ENCODE measurements around the gene ERICH6B. TPM values are rescaled to one million over a fixed set of nuclear protein-coding genes. Genes with fewer than 3 reads are reported as not detected.

ERICH6B gene
- total and polyA plus RNA-seq, 2 of the 8 experiments (the other 6 are each of a cell fraction or from before 2014, with no cell fraction given) = not detected

GRCh38 chr13:45592758-45593157, 22.8 kb downstream of the ERICH6B start:
- H3K56ac ChIP-seq (replicated peaks; ENCODE audit: insufficient read length, low read depth, low read length) = no peak overlapping the region
- no peaks in the 10 kb centered on the region for H3K79me2 ChIP-seq (ENCODE audit: control insufficient read depth in 1 of 2, insufficient read depth in 2 of 2, low read length in 2 of 2)
- no peak overlapping the region for H3K27ac ChIP-seq (ENCODE audit: low read depth, low read length)
- DNase-seq (ENCODE audit: low read depth in 1 of 2, low spot score in 2 of 2) (no peak), FAIRE-seq (no peak)
- H3K9ac ChIP-seq (replicated peaks in 1 of 4; ENCODE audit: extremely low read depth in 1 of 4, low read depth in 3 of 4, low read length in 3 of 4) = no peak overlapping the region
- no peak overlapping the region for H2AFZ ChIP-seq (ENCODE audit: low read length)
- WGBS, 2 experiments (ENCODE audit: extremely low coverage in 1 of 2, insufficient coverage in 1 of 2, insufficient read length in 1 of 2, insufficient replicate concordance in 2 of 2, low coverage in 1 of 2, low lambda C conversion rate in 2 of 2, missing lambda C conversion rate in 1 of 2) = 91% methylated on average over 2 of the region's 2 CpGs; no CpG with 5 or more reads in 1 of the 2 experiments
- no peak overlapping the region for H2BK20ac ChIP-seq (ENCODE audit: low read length)
- H2BK15ac ChIP-seq (ENCODE audit: low read length) = no peak overlapping the region
- no peaks in the 10 kb centered on the region for H4K20me1 ChIP-seq (replicated peaks in 1 of 2; ENCODE audit: control insufficient read depth in 1 of 2, insufficient read depth in 2 of 2, low read length in 2 of 2)
- no peak overlapping the region for H3K4me3 ChIP-seq (ENCODE audit: extremely low read depth in 1 of 4, insufficient read depth in 2 of 4, low read depth in 3 of 4, low read length in 4 of 4)
- H2AK5ac ChIP-seq (ENCODE audit: low read depth, low read length) = no peak overlapping the region
- H2BK120ac ChIP-seq (replicated peaks; ENCODE audit: low read depth, low read length) = no peak overlapping the region
- no peak overlapping the region for H2BK5ac ChIP-seq (ENCODE audit: low read depth, low read length)
- H4K5ac ChIP-seq (ENCODE audit: insufficient read length, low read depth, low read length) = no peak overlapping the region
- no peaks in the 10 kb centered on the region; the same call in 1 of the 2 replicates for H3K23me2 ChIP-seq (ENCODE audit: low read depth, low read length)
- H3K4me2 ChIP-seq (ENCODE audit: insufficient read depth in 1 of 2, low read depth in 2 of 2, low read length in 2 of 2) = no peak overlapping the region
- no peaks in the 10 kb centered on the region for H3K4me1 ChIP-seq (replicated peaks in 1 of 4; ENCODE audit: control insufficient read depth in 3 of 4, insufficient read depth in 4 of 4, low read length in 3 of 4)
- no peak overlapping the region for H3K4ac ChIP-seq (replicated peaks; ENCODE audit: insufficient read length, low read depth, low read length)
- no peaks in the 10 kb centered on the region for H3K79me1 ChIP-seq (ENCODE audit: low read depth, low read length)
- H3K14ac ChIP-seq (ENCODE audit: insufficient read length) = no peak overlapping the region
- no peak overlapping the region for H3K23ac ChIP-seq (ENCODE audit: insufficient read length)
- ChIA-PET CTCF (ENCODE audit: partially characterized antibody) (no interaction called here), POLR2A (ENCODE audit: partially characterized antibody) (no interaction called here)
- H2BK12ac ChIP-seq (ENCODE audit: low read depth, low read length) = no peak overlapping the region
- H4K8ac ChIP-seq (ENCODE audit: extremely low read depth, insufficient read depth, low read length) = no peak overlapping the region
- H3K27me3 ChIP-seq (replicated peaks in 1 of 4; ENCODE audit: control insufficient read depth in 3 of 4, extremely low read depth in 1 of 4, insufficient read depth in 3 of 4, low read length in 3 of 4) = no peaks in the 10 kb centered on the region
- no peaks in the 10 kb centered on the region for H3K9me3 ChIP-seq (ENCODE audit: insufficient read depth in 2 of 2, low read depth in 1 of 2, low read length in 1 of 2)
- H4K91ac ChIP-seq (replicated peaks; ENCODE audit: insufficient read length, low read length) = no peak overlapping the region
- H3K18ac ChIP-seq (ENCODE audit: extremely low read depth, low read length) = no peak overlapping the region
- no peaks in the 10 kb centered on the region for H3K36me3 ChIP-seq (ENCODE audit: control insufficient read depth in 2 of 4, insufficient read depth in 4 of 4, low read length in 3 of 4)
- TF ChIP-seq POU5F1 (IDR thresholded peaks at IDR 0.05; ENCODE audit: low read depth, low read length) (no peak), SAP30 (IDR thresholded peaks at IDR 0.05; ENCODE audit: insufficient read depth, insufficient replicate concordance, low read length) (no peak), JUN (IDR thresholded peaks at IDR 0.05; ENCODE audit: low read depth, low read length) (no peak), ZNF274 (IDR thresholded peaks at IDR 0.05; ENCODE audit: borderline replicate concordance, extremely low read depth, low read length) (no peak), YY1 (IDR thresholded peaks at IDR 0.05; ENCODE audit: low read depth, low read length) (no peak), JUND (IDR thresholded peaks at IDR 0.05; ENCODE audit: low read length) (no peak), RFX5 (IDR thresholded peaks at IDR 0.05; ENCODE audit: borderline replicate concordance, low read depth, low read length) (no peak), BCL11A (IDR thresholded peaks at IDR 0.05; ENCODE audit: low read depth in 2 of 2, low read length in 2 of 2) (no peak), RNF2 (IDR thresholded peaks at IDR 0.05; ENCODE audit: borderline replicate concordance, low read depth, low read length, missing control alignments, poor library complexity, severe bottlenecking) (no peak), FOSL1 (IDR thresholded peaks at IDR 0.05; ENCODE audit: insufficient read depth, low read depth, low read length) (no peak), SRF (IDR thresholded peaks at IDR 0.05; ENCODE audit: low read depth, low read length) (no peak), EP300 (IDR thresholded peaks at IDR 0.05; ENCODE audit: borderline replicate concordance in 1 of 2, low read depth in 2 of 2, low read length in 2 of 2) (no peak), CREB1 (IDR thresholded peaks at IDR 0.05) (no peak), EZH2 (IDR thresholded peaks at IDR 0.05; ENCODE audit: low read depth, low read length, severe bottlenecking) (no peak), TEAD4 (IDR thresholded peaks at IDR 0.05; ENCODE audit: low read depth, low read length) (no peak)
